HepG2 (cell line): Measurements from ENCODE around the gene NEK11. TPM values are rescaled to one million over a fixed set of nuclear protein-coding genes. Genes with fewer than 3 reads are reported as not detected.

ENCODE experiments used
- ATAC-seq: fragments of 200-7000 bp; cut with Tn5 transposase; 3 replicates; pipeline ENCODE4 v1.9.1; 2020; ENCODE audit warnings: mild to moderate bottlenecking, moderate library complexity
- BruUV-seq: library from RNA; stranded (reverse); fragments of 400-500 nt; replicated peaks from 2 replicates; lab custom pipeline; 2021; lab: Mats Ljungman, UMichigan
- CTCF ChIA-PET: fragments of 300-600 bp; formaldehyde crosslinking; extraction: SDS; loops from one replicate; lab custom pipeline; 2021; ENCODE audit warnings: low total read pairs, inconsistent platforms, low intra/inter-chr PET ratio; lab: Yijun Ruan, JAX
- POLR2A ChIA-PET: fragments of 350-600 bp; sonication (Branson Sonifier 250); formaldehyde crosslinking; loops from one replicate; lab custom pipeline; 2020; ENCODE audit warnings: antibody characterized with exemption, inconsistent platforms; lab: Yijun Ruan, JAX
- DNase-seq: peaks from one replicate; pipeline ENCODE4 v3.0.0-alpha.2; 2015; ENCODE audit warnings: low spot score
- FAIRE-seq: peaks from 3 replicates; lab custom pipeline; 2011; peaks lifted over from hg19 to GRCh38; lab: Jason Lieb, UNC
- H2AFZ ChIP-seq: one replicate; pipeline ENCODE4 v1.6.1; 2011; ENCODE audit warnings: low read length, inconsistent platforms
- H3K27ac ChIP-seq: fragments of 300-600 bp; 3 replicates; pipeline ENCODE4 v1.8.0; 2011; ENCODE audit warnings: mixed run types, mild to moderate bottlenecking, mixed read lengths, low read length, inconsistent platforms; ENCODE audit not compliant: insufficient read depth; ENCODE audit errors: extremely low read length
- H3K27me3 ChIP-seq, 2 experiments: fragments of 200-600 bp in 1 of 2; 2 replicates in 1 of 2; 3 replicates in 1 of 2; pipeline versions ENCODE4 v1.6.0 to v1.8.0; 2011; ENCODE audit warnings: low read length in 2 of 2, mild to moderate bottlenecking in 2 of 2, moderate library complexity in 2 of 2, inconsistent platforms in 1 of 2; ENCODE audit not compliant: insufficient read depth in 2 of 2, control insufficient read depth in 1 of 2
- H3K36me3 ChIP-seq, 2 experiments: fragments of 200-600 bp in 1 of 2; replicated peaks in 1 of 2; 2 replicates in 1 of 2; 3 replicates in 1 of 2; pipeline versions ENCODE4 v1.5.1 to v1.8.0; 2011; ENCODE audit warnings: low read length in 2 of 2, inconsistent platforms in 1 of 2; ENCODE audit not compliant: insufficient read depth in 2 of 2, control insufficient read depth in 1 of 2
- H3K4me1 ChIP-seq: 2 replicates; pipeline ENCODE4 v1.5.1; 2012; ENCODE audit warnings: low read length, inconsistent platforms; ENCODE audit not compliant: insufficient read depth
- H3K4me2 ChIP-seq: 2 replicates; pipeline ENCODE4 v1.6.0; 2011; ENCODE audit warnings: low read depth, low read length, inconsistent platforms
- H3K4me3 ChIP-seq, 3 experiments: fragments of 200-600 bp in 1 of 3; sonication (generic), shearing (Covaris generic) in 1 of 3; replicated peaks in 1 of 3; 2 replicates each; pipeline ENCODE4 v1.5.1; 2011 to 2016; ENCODE audit warnings: low read length in 3 of 3, inconsistent platforms in 2 of 3, low read depth in 2 of 3, mild to moderate bottlenecking in 2 of 3, control low read depth in 1 of 3, mixed read lengths in 1 of 3; ENCODE audit not compliant: insufficient read depth in 1 of 3
- H3K79me2 ChIP-seq: one replicate; pipeline ENCODE4 v1.6.1; 2011; ENCODE audit warnings: low read length, inconsistent platforms; ENCODE audit not compliant: insufficient read depth
- H3K9ac ChIP-seq: 2 replicates; pipeline ENCODE4 v1.6.0; 2011; ENCODE audit warnings: mild to moderate bottlenecking, low read depth, low read length, inconsistent platforms; ENCODE audit not compliant: insufficient read depth
- H3K9me3 ChIP-seq: 2 replicates; pipeline ENCODE4 v1.5.1; 2012; ENCODE audit warnings: mild to moderate bottlenecking, low read length
- H4K20me1 ChIP-seq: 2 replicates; pipeline ENCODE4 v1.6.0; 2011; ENCODE audit warnings: inconsistent platforms, mild to moderate bottlenecking, low read length, moderate library complexity; ENCODE audit not compliant: insufficient read depth
- ARNT2 ChIP-seq: sonication (generic); formaldehyde crosslinking; IDR thresholded peaks from 2 replicates; pipeline ENCODE4 v1.8.0; 2022; ENCODE audit warnings: mild to moderate bottlenecking, low read depth, missing genetic modification reagents, moderate library complexity
- CEBPG ChIP-seq: IDR thresholded peaks from 2 replicates; pipeline ENCODE4 v1.6.1; 2016
- CREB1 ChIP-seq, 2 experiments: fragments of 450-650 bp in 1 of 2; IDR thresholded peaks; 2 replicates each; pipeline ENCODE4 v1.6.1; 2016 to 2017; ENCODE audit warnings: control low read depth in 1 of 2, mild to moderate bottlenecking in 1 of 2, missing compliant biosample characterization in 1 of 2, missing genetic modification characterization in 1 of 2
- FOXK1 ChIP-seq: sonication (generic); formaldehyde crosslinking; IDR thresholded peaks from 2 replicates; pipeline ENCODE4 v1.4.0; 2020; ENCODE audit warnings: low read depth, missing genetic modification reagents, borderline replicate concordance
- HDAC6 ChIP-seq: fragments of 200-600 bp; sonication (generic); IDR thresholded peaks from 2 replicates; pipeline ENCODE4 v1.7.0; 2017; ENCODE audit warnings: mild to moderate bottlenecking, antibody characterized with exemption, low read length, low read depth
- KMT2B ChIP-seq: IDR thresholded peaks from 2 replicates; pipeline ENCODE4 v1.6.1; 2016; ENCODE audit warnings: missing genetic modification reagents, missing compliant biosample characterization
- MAFG ChIP-seq: sonication (generic); formaldehyde crosslinking; IDR thresholded peaks from 2 replicates; pipeline ENCODE4 v1.5.1; 2020; ENCODE audit warnings: mild to moderate bottlenecking, missing genetic modification reagents
- NFATC3 ChIP-seq: sonication (generic); formaldehyde crosslinking; IDR thresholded peaks from 2 replicates; pipeline ENCODE4 v1.5.1; 2020; ENCODE audit warnings: mild to moderate bottlenecking, missing genetic modification reagents
- REPIN1 ChIP-seq: sonication (generic); formaldehyde crosslinking; IDR thresholded peaks from 2 replicates; pipeline ENCODE4 v1.8.0; 2022; ENCODE audit warnings: missing genetic modification reagents, low read depth, mild to moderate bottlenecking, borderline replicate concordance
- SUZ12 ChIP-seq: fragments of 150-350 bp; IDR thresholded peaks from 2 replicates; pipeline ENCODE4 v1.6.1; 2014; ENCODE audit warnings: low read depth, low read length
- TBP ChIP-seq: sonication (generic); formaldehyde crosslinking; IDR thresholded peaks from 2 replicates; pipeline ENCODE4 v1.5.0; 2020; ENCODE audit warnings: missing genetic modification reagents
- TFDP1 ChIP-seq: IDR thresholded peaks from 2 replicates; pipeline ENCODE4 v1.6.1; 2016; ENCODE audit warnings: missing compliant biosample characterization, missing genetic modification reagents, borderline replicate concordance
- ZBTB1 ChIP-seq: sonication (generic); formaldehyde crosslinking; IDR thresholded peaks from 2 replicates; pipeline ENCODE4 v1.4.0; 2020; ENCODE audit warnings: missing genetic modification reagents, borderline replicate concordance
- ZMYM3 ChIP-seq: sonication (generic); formaldehyde crosslinking; IDR thresholded peaks from 2 replicates; pipeline ENCODE4 v1.5.1; 2020; ENCODE audit warnings: mild to moderate bottlenecking, missing genetic modification reagents
- ZNF431 ChIP-seq: sonication (generic); formaldehyde crosslinking; IDR thresholded peaks from 2 replicates; pipeline ENCODE4 v1.9.0; 2022; ENCODE audit warnings: missing genetic modification reagents, low read depth, mild to moderate bottlenecking, borderline replicate concordance
- ZNF546 ChIP-seq: sonication (generic); formaldehyde crosslinking; conservative IDR thresholded peaks from 2 replicates; pipeline ENCODE4 v1.8.1; 2023; ENCODE audit warnings: mild to moderate bottlenecking, missing genetic modification reagents
- WGBS: methylation state at CpG from one replicate; pipeline ENCODE4 v1.1.6; 2017; ENCODE audit warnings: low lambda C conversion rate; 5-methylcytosine and 5-hydroxymethylcytosine counted together
- in situ Hi-C: cut with HindIII; loops from 2 replicates; pipeline ENCODE4 v1.10.0; 2017; ENCODE audit warnings: low pct_unique_long_range_greater_than_20kb; ENCODE audit not compliant: extremely low pct_ligation_motif_present
- intact Hi-C: fragments of 100-400 bp; cut with micrococcal nuclease; formaldehyde crosslinking; loops from one replicate; pipeline ENCODE4 v1.10.0; 2022; ENCODE audit not compliant: unreplicated experiment
- polyA plus RNA-seq, 8 experiments: library from polyadenylated mRNA; depleted of rRNA in 3 of 8; stranded (reverse) in 7 of 8; unstranded in 1 of 8; fragments of >200 nt; fragmentation: Illumina TruSeq in 4 of 8; extraction: Trizol in 4 of 8; gene quantifications; 2 replicates each; pipeline versions ENCODE4 v1.2.1 to v1.2.3, GENCODE V29; 2011 to 2016; ENCODE audit warnings: low read depth in 4 of 8, missing spikeins in 1 of 8, mixed read lengths in 1 of 8; ENCODE audit not compliant: insufficient read depth in 1 of 8
- total RNA-seq, 5 experiments: library from RNA; depleted of rRNA; stranded (reverse); fragments of >200 nt; fragmentation: Illumina TruSeq; extraction: Trizol; gene quantifications; 2 replicates each; pipeline ENCODE4 v1.2.3, GENCODE V29; 2016; ENCODE audit warnings: low read depth in 1 of 5

NEK11 gene
- total and polyA plus RNA-seq, 2 of the 13 experiments (the other 11 are each of a cell fraction or from before 2014, with no cell fraction given), result 0.95 to 2.2 TPM

GRCh38 chr3:131236421-131236820, 209.7 kb downstream of the NEK11 start:
- Histone ChIP-seq H3K27ac (no peak overlapping the region), H3K4me2 (no peak overlapping the region), H3K4me1 (no peaks in the 10 kb centered on the region), H3K9ac (no peak overlapping the region), H3K9me3 (no peaks in the 10 kb centered on the region), H4K20me1 (no peaks in the 10 kb centered on the region), H3K36me3 (no peaks in the 10 kb centered on the region), H3K4me3 (no peak overlapping the region), H3K79me2 (no peaks in the 10 kb centered on the region), H3K27me3 (no peaks in the 10 kb centered on the region), H2AFZ (no peak overlapping the region)
- BruUV-seq, result no TSS peak
- ChIA-PET POLR2A (no interaction called here), CTCF (no interaction called here)
- 20% methylated on average over 6 of the region's 6 CpGs for WGBS
- ATAC-seq, result no peak
- DNase-seq, result no peak
- intact Hi-C loops (no loop called here), in situ Hi-C loops (no loop called here)
- TF ChIP-seq REPIN1 (CRISPR knock-in tag), result no peak
- TF ChIP-seq ZNF546, result no peak
- no peak for TF ChIP-seq ZBTB1
- TF ChIP-seq ARNT2 (CRISPR knock-in tag), result no peak
- TF ChIP-seq ZNF431 (CRISPR knock-in tag), result no peak
- no peak for TF ChIP-seq ZMYM3 (CRISPR knock-in tag)
- TF ChIP-seq CREB1 (IDR thresholded peaks at IDR 0.05), result no peak
- no peak for TF ChIP-seq CREB1 (CRISPR knock-in tag; IDR thresholded peaks at IDR 0.05)
- TF ChIP-seq SUZ12, result no peak
- TF ChIP-seq FOXK1, result no peak
- no peak for TF ChIP-seq CEBPG
- TF ChIP-seq KMT2B, result no peak
- no peak for TF ChIP-seq TFDP1 (CRISPR knock-in tag)
- no peak for TF ChIP-seq HDAC6
- no peak for TF ChIP-seq TBP (CRISPR knock-in tag)
- no peak for TF ChIP-seq MAFG (CRISPR knock-in tag)
- no peak for TF ChIP-seq NFATC3 (CRISPR knock-in tag)
- FAIRE-seq, result no peak
